Spinal cord (tissue), 10 donors: Measurements from ENCODE around the gene PLK4. TPM values are rescaled to one million over a fixed set of nuclear protein-coding genes. Genes with fewer than 3 reads are reported as not detected.

Experiments used
- DNase-seq, 6 donors: peaks; one replicate each; pipeline versions ENCODE4 v3.0.0 to v3.0.0-alpha.2; 2013 to 2015; ENCODE audit warnings: low spot score in 6 of 6, low read depth in 4 of 6
- H3K27ac ChIP-seq: one replicate; pipeline ENCODE4 v1.5.1; 2013; ENCODE audit warnings: low read depth, low read length, control low read depth
- H3K27me3 ChIP-seq: one replicate; pipeline ENCODE4 v1.6.1; 2013; ENCODE audit warnings: low read length; ENCODE audit not compliant: control insufficient read depth, insufficient read depth
- H3K36me3 ChIP-seq: one replicate; pipeline ENCODE4 v1.6.1; 2013; ENCODE audit warnings: low read length; ENCODE audit not compliant: control insufficient read depth, insufficient read depth
- H3K4me1 ChIP-seq: one replicate; pipeline ENCODE4 v1.6.1; 2013; ENCODE audit warnings: low read length; ENCODE audit not compliant: control insufficient read depth, insufficient read depth
- H3K4me3 ChIP-seq: one replicate; pipeline ENCODE4 v1.5.1; 2013; ENCODE audit warnings: low read depth, low read length, control low read depth
- H3K9me3 ChIP-seq: one replicate; pipeline ENCODE4 v1.6.1; 2013; ENCODE audit warnings: low read length; ENCODE audit not compliant: control insufficient read depth, insufficient read depth
- WGBS: methylation state at CpG from one replicate; pipeline ENCODE4 v1.1.5; 2013; ENCODE audit warnings: missing lambda C conversion rate; ENCODE audit not compliant: insufficient coverage; 5-methylcytosine and 5-hydroxymethylcytosine counted together
- polyA plus RNA-seq, 2 donors: library from polyadenylated mRNA; unstranded; fragments of 120-200 nt; gene quantifications; one replicate each; pipeline ENCODE4 v1.2.1, GENCODE V29; 2013; ENCODE audit not compliant: insufficient read length in 2 of 2
- total RNA-seq, 2 donors: library from RNA; depleted of rRNA in 1 of 2; stranded (reverse); fragments of 120-200 nt in 1 of 2; fragments of >200 nt in 1 of 2; gene quantifications; one replicate each; pipeline versions ENCODE4 v1.2.3 to v1.2.4, GENCODE V29; 2013 to 2014
- donor health status: healthy.

PLK4 gene
- total and polyA plus RNA-seq, 4 donors: 9.9 to 16.1 (median 12.2) TPM

- DNase-seq: no peak
- H3K27ac ChIP-seq: no peak overlapping the region
- no peaks in the 10 kb centered on the region for H3K27me3 ChIP-seq
- H3K36me3 ChIP-seq: no peaks in the 10 kb centered on the region
- peaks cover 7% of the 10 kb centered on the region for H3K9me3 ChIP-seq
- H3K4me1 ChIP-seq: no peaks in the 10 kb centered on the region
- H3K4me3 ChIP-seq: no peak overlapping the region
These were observed 24.4 kb upstream of the PLK4 start for GRCh38 chr4:127856196-127856812.

GRCh38 chr4:127856813-127857447 is 23.8 kb upstream of the PLK4 start:
- Histone ChIP-seq H3K27ac (no peak overlapping the region), H3K9me3 (peaks cover 7% of the 10 kb centered on the region), H3K4me3 (no peak overlapping the region), H3K36me3 (no peaks in the 10 kb centered on the region), H3K27me3 (no peaks in the 10 kb centered on the region), H3K4me1 (no peaks in the 10 kb centered on the region)
- no peak for DNase-seq
- WGBS: 60% methylated on average over 3 of the region's 4 CpGs

GRCh38 chr4:127857641-127858040 is 23.1 kb upstream of the PLK4 start:
- Histone ChIP-seq H3K27me3 (no peaks in the 10 kb centered on the region), H3K4me3 (no peak overlapping the region), H3K36me3 (no peaks in the 10 kb centered on the region), H3K9me3 (peaks cover 7% of the 10 kb centered on the region), H3K27ac (no peak overlapping the region), H3K4me1 (no peaks in the 10 kb centered on the region)
- no peak for DNase-seq
- no CpG with 5 or more reads among the region's 1 CpG for WGBS

GRCh38 chr4:127868196-127868595 is 12.5 kb upstream of the PLK4 start:
- H3K27me3 ChIP-seq: no peaks in the 10 kb centered on the region
- no peak overlapping the region for H3K27ac ChIP-seq
- WGBS: no CpG with 5 or more reads among the region's 2 CpGs
- no peaks in the 10 kb centered on the region for H3K9me3 ChIP-seq
- H3K4me1 ChIP-seq: no peaks in the 10 kb centered on the region
- no peak for DNase-seq
- no peak overlapping the region for H3K4me3 ChIP-seq
- H3K36me3 ChIP-seq: no peaks in the 10 kb centered on the region

- H3K36me3 ChIP-seq: no peaks in the 10 kb centered on the region
- H3K9me3 ChIP-seq: no peaks in the 10 kb centered on the region
- H3K4me3 ChIP-seq: no peak overlapping the region
- no peaks in the 10 kb centered on the region for H3K4me1 ChIP-seq
- H3K27me3 ChIP-seq: no peaks in the 10 kb centered on the region
- DNase-seq: no peak
- no peak overlapping the region for H3K27ac ChIP-seq
These were observed 10.4 kb upstream of the PLK4 start for GRCh38 chr4:127870281-127870680.

GRCh38 chr4:127870688-127871087 is 10.0 kb upstream of the PLK4 start:
- Histone ChIP-seq H3K27ac (no peak overlapping the region), H3K27me3 (no peaks in the 10 kb centered on the region), H3K9me3 (no peaks in the 10 kb centered on the region), H3K4me1 (no peaks in the 10 kb centered on the region), H3K4me3 (no peak overlapping the region), H3K36me3 (no peaks in the 10 kb centered on the region)
- WGBS: 53% methylated on average over 3 of the region's 3 CpGs
- peak in 1 of 6 donors; percentile 33 for DNase-seq

GRCh38 chr4:127875791-127876190 is 4.9 kb upstream of the PLK4 start:
- H3K27me3 ChIP-seq: no peaks in the 10 kb centered on the region
- DNase-seq: no peak
- H3K9me3 ChIP-seq: no peaks in the 10 kb centered on the region
- no peak overlapping the region for H3K4me3 ChIP-seq
- H3K36me3 ChIP-seq: no peaks in the 10 kb centered on the region
- H3K27ac ChIP-seq: no peak overlapping the region
- peaks cover 4% of the 10 kb centered on the region for H3K4me1 ChIP-seq

GRCh38 chr4:127881563-127881864 is 821 bp downstream of the PLK4 start:
- peaks cover 8% of the 10 kb centered on the region for H3K4me1 ChIP-seq
- H3K27ac ChIP-seq: peak overlapping the region; percentile 92
- no peaks in the 10 kb centered on the region for H3K27me3 ChIP-seq
- H3K36me3 ChIP-seq: no peaks in the 10 kb centered on the region
- no peak for DNase-seq
- peak overlapping the region; percentile 98 for H3K4me3 ChIP-seq
- WGBS: 0% methylated on average over 6 of the region's 7 CpGs
- H3K9me3 ChIP-seq: no peaks in the 10 kb centered on the region

- Histone ChIP-seq H3K9me3 (no peaks in the 10 kb centered on the region), H3K27me3 (no peaks in the 10 kb centered on the region), H3K4me3 (no peak overlapping the region), H3K36me3 (peaks cover 3% of the 10 kb centered on the region), H3K4me1 (no peaks in the 10 kb centered on the region), H3K27ac (no peak overlapping the region)
- no peak for DNase-seq
- WGBS: no CpG with 5 or more reads among the region's 1 CpG
These were observed 7.9 kb downstream of the PLK4 start for GRCh38 chr4:127888559-127888958.

GRCh38 chr4:127889903-127890302 is 9.2 kb downstream of the PLK4 start:
- no peak for DNase-seq
- H3K27me3 ChIP-seq: no peaks in the 10 kb centered on the region
- no peak overlapping the region for H3K27ac ChIP-seq
- H3K36me3 ChIP-seq: peaks cover 3% of the 10 kb centered on the region
- no peaks in the 10 kb centered on the region for H3K9me3 ChIP-seq
- H3K4me1 ChIP-seq: no peaks in the 10 kb centered on the region
- no peak overlapping the region for H3K4me3 ChIP-seq
- WGBS: no CpG with 5 or more reads among the region's 3 CpGs
